Parathyroid adenoma (tissue), 2 donors: ENCODE data around the gene KCTD14.
A peak's percentile ranks its signal among the peaks of the same experiment; 100 is the strongest.

Source experiments
- H2AFZ ChIP-seq: fragments of 300-600 bp; sonication (generic); one replicate; pipeline ENCODE4 v1.7.0; 2017; ENCODE audit warnings: antibody characterized with exemption, mild to moderate bottlenecking
- H3K27ac ChIP-seq: fragments of 300-600 bp; sonication (generic); one replicate; pipeline ENCODE4 v1.7.0; 2017
- H3K27me3 ChIP-seq: fragments of 300-600 bp; sonication (generic); one replicate; pipeline ENCODE4 v1.7.0; 2017; ENCODE audit warnings: low read length; ENCODE audit not compliant: control insufficient read depth, insufficient read depth
- H3K36me3 ChIP-seq: fragments of 300-600 bp; sonication (generic); one replicate; pipeline ENCODE4 v1.7.0; 2017; ENCODE audit warnings: low read length; ENCODE audit not compliant: control insufficient read depth, insufficient read depth
- H3K4me1 ChIP-seq: fragments of 300-600 bp; sonication (generic); one replicate; pipeline ENCODE4 v1.7.0; 2017; ENCODE audit warnings: control low read depth
- H3K4me2 ChIP-seq: fragments of 300-600 bp; sonication (generic); one replicate; pipeline ENCODE4 v1.7.0; 2017; ENCODE audit warnings: low read length
- H3K4me3 ChIP-seq: fragments of 300-600 bp; sonication (generic); one replicate; pipeline ENCODE4 v1.7.0; 2017; ENCODE audit warnings: low read depth, low read length
- H3K79me2 ChIP-seq: fragments of 300-600 bp; sonication (generic); one replicate; pipeline ENCODE4 v1.7.0; 2017; ENCODE audit warnings: control low read depth
- H3K9ac ChIP-seq: fragments of 300-600 bp; sonication (generic); one replicate; pipeline ENCODE4 v1.7.0; 2017; ENCODE audit warnings: mild to moderate bottlenecking
- H3K9me3 ChIP-seq: fragments of 300-600 bp; sonication (generic); one replicate; pipeline ENCODE4 v1.7.0; 2017; ENCODE audit warnings: low read length; ENCODE audit not compliant: control insufficient read depth
- TF ChIP-seq, protein P1 (sequence below): fragments of 300-600 bp; sonication (generic); IDR thresholded peaks from one replicate; pipeline ENCODE4 v1.7.0; 2017; ENCODE audit warnings: antibody characterized with exemption, mild to moderate bottlenecking
- donor health status: primary hyperparathyroidism.

KCTD14 gene

DNA sequence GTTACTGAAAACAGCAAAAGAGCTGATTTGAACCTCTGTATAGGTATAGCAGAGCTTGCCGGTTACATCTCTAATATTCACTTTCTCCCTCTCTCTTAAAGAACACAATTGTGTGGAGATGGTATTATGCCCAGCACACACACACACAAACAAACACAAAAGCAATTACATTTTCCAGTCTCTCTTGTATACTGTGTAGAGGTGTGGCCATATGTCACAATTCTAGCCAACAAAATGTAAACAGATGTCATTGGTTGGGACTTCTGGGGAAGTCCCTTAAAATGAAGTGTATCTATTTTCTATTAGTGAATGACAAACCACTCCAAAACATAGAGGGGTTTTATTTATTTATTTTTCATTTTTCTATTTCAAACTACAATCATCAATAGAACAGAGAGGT lies 12.8 kb downstream of the KCTD14 start:
- Histone ChIP-seq H2AFZ (no peak overlapping the region), H3K27ac (no peak overlapping the region), H3K9ac (no peak overlapping the region), H3K4me3 (no peak overlapping the region), H3K4me1 (no peaks in the 10 kb centered on the region), H3K79me2 (no peaks in the 10 kb centered on the region), H3K4me2 (no peak overlapping the region), H3K36me3 (no peaks in the 10 kb centered on the region), H3K27me3 (no peaks in the 10 kb centered on the region), H3K9me3 (no peaks in the 10 kb centered on the region)
- TF ChIP-seq, protein P1, sequence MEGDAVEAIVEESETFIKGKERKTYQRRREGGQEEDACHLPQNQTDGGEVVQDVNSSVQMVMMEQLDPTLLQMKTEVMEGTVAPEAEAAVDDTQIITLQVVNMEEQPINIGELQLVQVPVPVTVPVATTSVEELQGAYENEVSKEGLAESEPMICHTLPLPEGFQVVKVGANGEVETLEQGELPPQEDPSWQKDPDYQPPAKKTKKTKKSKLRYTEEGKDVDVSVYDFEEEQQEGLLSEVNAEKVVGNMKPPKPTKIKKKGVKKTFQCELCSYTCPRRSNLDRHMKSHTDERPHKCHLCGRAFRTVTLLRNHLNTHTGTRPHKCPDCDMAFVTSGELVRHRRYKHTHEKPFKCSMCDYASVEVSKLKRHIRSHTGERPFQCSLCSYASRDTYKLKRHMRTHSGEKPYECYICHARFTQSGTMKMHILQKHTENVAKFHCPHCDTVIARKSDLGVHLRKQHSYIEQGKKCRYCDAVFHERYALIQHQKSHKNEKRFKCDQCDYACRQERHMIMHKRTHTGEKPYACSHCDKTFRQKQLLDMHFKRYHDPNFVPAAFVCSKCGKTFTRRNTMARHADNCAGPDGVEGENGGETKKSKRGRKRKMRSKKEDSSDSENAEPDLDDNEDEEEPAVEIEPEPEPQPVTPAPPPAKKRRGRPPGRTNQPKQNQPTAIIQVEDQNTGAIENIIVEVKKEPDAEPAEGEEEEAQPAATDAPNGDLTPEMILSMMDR, result no peak

DNA sequence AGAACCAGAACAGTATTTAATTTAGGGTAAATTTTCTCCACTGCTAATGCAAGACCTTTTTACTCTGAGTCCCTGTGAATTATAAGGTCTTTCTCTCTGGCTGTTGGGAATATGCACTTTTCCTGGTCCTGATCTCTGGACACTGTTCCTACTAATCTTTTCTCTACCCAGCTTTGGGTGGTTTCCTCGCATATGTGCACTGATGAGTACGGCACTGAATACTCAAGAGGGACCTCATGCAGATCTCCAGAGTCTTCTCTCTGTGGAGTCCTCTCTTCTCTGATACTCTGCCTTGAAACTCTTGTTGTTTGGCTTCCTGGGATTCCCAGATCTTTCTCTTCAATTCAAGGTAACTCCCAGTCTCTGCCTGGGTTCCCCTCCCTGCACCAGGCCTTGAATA lies 14.0 kb downstream of the KCTD14 start:
- H3K9ac ChIP-seq, result no peak overlapping the region
- no peaks in the 10 kb centered on the region for H3K4me1 ChIP-seq
- H3K79me2 ChIP-seq, result no peaks in the 10 kb centered on the region
- no peak overlapping the region for H3K4me3 ChIP-seq
- H3K9me3 ChIP-seq, result no peaks in the 10 kb centered on the region
- no peak overlapping the region for H2AFZ ChIP-seq
- no peak overlapping the region for H3K4me2 ChIP-seq
- H3K36me3 ChIP-seq, result no peaks in the 10 kb centered on the region
- TF ChIP-seq, protein P1, result no peak
- H3K27me3 ChIP-seq, result no peaks in the 10 kb centered on the region
- H3K27ac ChIP-seq, result no peak overlapping the region

DNA sequence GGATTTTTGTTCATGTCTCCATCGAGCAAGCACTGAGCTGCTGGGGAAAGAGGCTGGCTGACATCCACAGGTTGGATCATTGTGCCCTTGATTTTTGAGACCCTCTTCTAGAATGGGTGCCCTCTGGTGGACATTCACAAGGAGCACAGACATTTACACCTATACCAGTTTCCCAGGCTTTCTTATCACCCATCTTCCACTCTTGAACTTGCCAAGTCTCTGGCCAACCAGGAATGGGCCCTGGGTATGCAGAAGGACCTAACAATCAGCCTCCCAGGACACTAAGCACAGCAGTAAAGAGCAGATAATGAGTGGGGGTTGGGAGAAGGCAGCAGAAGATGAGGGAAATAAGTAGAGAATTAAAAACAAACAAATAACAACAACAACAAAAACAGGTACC lies 22.9 kb downstream of the KCTD14 start:
- Histone ChIP-seq H3K79me2 (no peaks in the 10 kb centered on the region), H3K9ac (no peak overlapping the region), H2AFZ (no peak overlapping the region), H3K36me3 (no peaks in the 10 kb centered on the region), H3K4me1 (peaks cover 1% of the 10 kb centered on the region), H3K27me3 (no peaks in the 10 kb centered on the region), H3K9me3 (no peaks in the 10 kb centered on the region), H3K27ac (no peak overlapping the region), H3K4me3 (no peak overlapping the region), H3K4me2 (no peak overlapping the region)
- TF ChIP-seq, protein P1, result peak; percentile 51

DNA sequence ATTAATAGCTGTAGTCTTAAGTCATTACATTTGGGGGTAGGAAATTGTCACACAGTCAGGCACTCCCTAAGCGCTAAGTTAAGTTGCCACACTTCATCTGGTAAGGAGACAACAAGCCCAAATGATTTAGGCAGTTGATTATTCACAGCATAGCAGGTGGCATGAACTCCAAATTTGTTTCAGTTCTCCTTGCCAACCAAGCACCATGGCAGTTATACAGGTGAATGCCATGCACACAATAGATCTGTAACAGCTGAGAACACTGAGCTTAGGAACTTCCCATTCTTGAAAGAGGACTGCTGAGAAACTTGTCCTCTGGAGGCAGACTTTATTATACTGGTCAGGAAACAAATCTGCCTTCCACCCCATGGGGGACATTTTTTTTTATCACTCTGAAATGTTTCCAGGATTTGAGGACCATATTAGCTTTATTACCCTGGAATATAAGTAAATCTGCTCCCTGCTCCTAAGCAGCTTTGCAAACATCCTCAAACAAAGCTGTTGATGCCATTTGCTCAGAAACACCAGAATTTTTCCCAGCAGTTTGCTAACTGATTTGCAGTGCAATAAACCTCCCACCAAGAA lies 23.5 kb downstream of the KCTD14 start:
- H3K36me3 ChIP-seq, result no peaks in the 10 kb centered on the region
- H3K4me2 ChIP-seq, result no peak overlapping the region
- peaks cover 3% of the 10 kb centered on the region for H3K4me1 ChIP-seq
- H2AFZ ChIP-seq, result no peak overlapping the region
- H3K27me3 ChIP-seq, result no peaks in the 10 kb centered on the region
- H3K27ac ChIP-seq, result no peak overlapping the region
- H3K79me2 ChIP-seq, result no peaks in the 10 kb centered on the region
- H3K4me3 ChIP-seq, result no peak overlapping the region
- H3K9ac ChIP-seq, result no peak overlapping the region
- TF ChIP-seq, protein P1, result no peak
- no peaks in the 10 kb centered on the region for H3K9me3 ChIP-seq
